GM19468 (cell line): ENCODE measurements around the gene GMDS.

Experiments
- ATAC-seq: cut with Tn5 transposase; IDR thresholded peaks from one replicate; pipeline ENCODE4 v1.9.1; 2021; ENCODE audit warnings: mild to moderate bottlenecking, moderate library complexity, moderate number of reproducible peaks; ENCODE audit not compliant: unreplicated experiment; ENCODE audit errors: extremely low read depth

The GMDS gene

DNA sequence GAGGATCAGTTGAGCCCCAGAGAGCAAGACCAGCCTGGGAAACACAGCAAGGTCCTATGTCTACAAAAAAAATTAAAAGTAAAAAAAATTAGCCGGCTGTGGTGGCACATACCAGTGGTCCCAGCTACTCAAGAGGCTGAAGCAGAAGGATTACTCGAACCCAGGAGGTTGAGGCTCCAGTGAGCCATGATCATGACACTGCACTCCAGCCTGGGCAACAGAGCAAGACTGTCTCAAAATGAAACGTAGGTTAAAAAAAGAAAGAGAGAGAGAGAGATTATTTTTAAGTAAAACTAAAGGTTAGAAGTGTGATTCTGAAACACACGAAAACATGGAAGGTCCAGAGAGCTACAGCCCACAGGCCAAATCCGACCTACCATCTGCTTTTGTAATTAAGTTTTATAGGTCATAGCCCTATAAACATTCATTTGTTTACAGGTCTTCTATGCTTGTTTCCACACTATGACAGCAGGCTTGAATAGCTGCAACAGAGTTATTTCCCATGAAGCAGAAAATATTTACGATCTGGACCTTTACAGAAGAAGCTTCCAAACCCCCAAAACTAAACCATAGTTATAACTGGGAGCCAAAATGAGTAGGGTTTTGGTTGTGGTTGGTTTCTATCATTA lies 279.7 kb downstream of the GMDS start:
- ATAC-seq: no peak

DNA sequence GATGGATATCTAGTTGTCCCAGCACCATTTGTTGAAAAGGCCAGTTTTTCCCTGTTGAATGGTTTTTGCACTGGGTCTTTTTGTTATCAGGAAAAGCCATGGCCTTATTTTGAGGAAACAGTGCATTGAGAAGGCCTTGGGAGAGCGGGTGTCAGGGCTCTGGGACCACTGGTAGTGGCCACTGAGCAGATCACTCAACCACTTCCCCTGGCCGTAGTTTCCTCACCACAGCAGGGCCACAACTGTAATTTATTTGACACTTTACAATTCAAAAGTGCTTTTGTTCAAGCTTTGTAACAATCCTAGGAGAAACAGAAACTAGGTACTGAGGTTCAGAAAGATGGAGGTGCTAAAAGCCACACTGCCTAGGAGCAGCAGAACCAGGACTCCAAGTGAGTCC lies 281.8 kb downstream of the GMDS start:
- ATAC-seq: no peak

DNA sequence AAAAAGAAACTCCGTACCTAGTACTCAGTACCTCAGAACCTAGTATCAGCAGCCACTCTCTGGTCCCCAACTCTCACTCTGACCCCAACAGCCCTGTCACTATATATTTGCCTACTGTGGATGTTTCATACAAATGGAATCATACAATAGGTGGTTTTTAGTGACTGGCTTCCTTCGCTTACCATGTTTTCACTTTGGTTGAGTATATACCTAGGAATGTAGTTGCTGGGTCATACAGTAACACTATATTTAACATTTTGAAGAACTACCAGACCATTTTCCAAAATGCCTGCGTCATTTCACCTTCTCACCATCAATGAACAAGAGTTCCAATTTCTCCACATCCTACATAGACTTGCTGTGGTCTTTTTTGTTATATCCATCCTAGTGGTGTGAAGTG lies 283.2 kb downstream of the GMDS start:
- no peak for ATAC-seq

DNA sequence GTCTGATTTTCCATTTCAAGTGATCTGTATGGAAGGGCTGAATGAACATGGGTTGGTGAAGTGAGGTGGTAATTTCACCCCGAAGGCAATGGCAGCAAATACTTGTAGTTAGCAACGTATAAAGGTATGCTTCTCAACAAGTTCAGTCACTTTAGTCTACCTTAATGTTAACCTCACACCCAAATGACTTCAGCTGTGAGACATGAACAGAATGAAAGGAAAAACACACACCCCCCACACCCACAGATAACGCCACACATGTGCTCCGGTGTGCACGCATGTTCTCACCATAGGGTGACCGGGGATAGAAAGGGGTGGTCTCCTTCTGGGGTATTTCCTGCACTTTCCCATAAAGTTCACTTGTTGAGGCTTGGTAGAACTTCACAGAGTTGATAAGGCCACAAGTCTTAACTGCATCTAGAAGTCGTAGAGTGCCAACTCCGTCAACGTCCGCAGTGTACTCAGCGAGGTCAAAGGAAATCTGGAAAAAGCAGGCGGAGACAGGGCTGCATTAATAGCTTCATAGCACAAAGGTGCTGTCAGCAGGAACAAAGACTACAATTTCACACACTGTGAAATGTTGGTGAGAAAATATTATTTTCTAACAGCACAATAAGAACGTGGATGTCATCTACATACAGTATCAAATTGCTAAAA lies 284.8 kb downstream of the GMDS start:
- ATAC-seq: no peak

DNA sequence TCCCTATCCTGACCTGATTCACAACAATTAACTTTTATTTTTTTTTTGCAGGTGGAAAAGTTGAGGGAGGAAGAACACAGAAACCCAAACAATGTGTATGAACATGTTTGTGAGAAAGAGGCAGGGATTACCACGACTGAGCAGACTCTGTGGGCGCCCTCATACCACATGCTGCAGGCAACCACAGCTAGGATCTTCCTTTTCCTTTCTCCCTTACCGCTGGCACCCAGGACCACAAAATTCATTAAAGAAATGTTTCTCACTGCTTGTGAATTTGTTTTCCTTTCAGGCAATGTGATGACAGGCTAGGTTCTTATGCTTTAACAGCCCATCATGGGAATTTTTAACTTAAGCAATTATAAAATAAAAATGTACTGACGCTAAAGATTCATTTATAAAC lies 287.1 kb downstream of the GMDS start:
- ATAC-seq: no peak

DNA sequence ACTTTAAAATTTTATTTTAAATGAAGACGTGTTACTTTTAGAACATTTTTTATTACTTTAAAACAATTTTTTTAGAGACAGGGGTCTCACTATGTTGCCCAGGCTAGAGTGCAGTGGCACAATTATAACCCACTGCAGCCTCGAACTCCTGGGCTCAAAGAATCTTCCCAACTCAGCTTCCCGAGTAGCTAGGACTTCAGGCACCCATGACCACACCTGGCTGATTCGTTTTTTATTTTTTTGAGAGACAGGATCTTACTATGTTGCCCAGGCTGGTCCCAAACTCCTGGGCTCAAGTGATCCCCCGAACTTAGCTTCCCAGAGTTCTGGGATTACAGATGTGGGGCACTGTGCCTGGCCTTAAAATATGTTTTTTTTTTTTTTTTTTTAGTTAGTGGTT lies 287.7 kb downstream of the GMDS start:
- ATAC-seq: no peak

DNA sequence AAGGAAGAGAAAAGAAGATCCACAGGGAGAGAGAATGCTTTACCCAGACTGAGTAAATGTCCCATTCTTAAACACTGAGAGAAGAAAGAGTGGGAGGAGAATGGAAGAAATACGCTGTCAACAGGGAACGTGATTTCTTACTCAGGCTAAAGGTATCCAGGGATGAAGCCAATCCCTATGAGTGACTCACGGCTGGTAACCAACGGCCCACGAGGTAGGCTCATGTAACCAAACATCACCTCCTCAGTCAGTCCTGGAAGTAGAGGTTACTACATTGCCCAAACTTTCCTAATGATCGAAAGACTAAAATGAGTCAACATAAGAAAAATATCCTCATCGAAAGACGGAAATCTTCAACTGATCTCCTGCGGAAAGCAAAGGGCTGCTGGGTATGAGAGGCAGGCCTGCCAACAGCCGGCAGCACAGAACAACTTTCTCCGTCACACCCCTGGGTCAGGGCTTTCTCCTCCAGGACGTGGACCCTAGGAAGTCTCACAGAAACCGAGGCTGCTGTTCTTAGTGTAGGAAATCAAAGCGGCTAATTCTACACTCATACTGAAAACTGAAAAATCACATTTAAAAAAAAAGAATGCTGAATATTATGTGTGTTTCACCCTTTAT lies 292.6 kb downstream of the GMDS start:
- no peak for ATAC-seq

DNA sequence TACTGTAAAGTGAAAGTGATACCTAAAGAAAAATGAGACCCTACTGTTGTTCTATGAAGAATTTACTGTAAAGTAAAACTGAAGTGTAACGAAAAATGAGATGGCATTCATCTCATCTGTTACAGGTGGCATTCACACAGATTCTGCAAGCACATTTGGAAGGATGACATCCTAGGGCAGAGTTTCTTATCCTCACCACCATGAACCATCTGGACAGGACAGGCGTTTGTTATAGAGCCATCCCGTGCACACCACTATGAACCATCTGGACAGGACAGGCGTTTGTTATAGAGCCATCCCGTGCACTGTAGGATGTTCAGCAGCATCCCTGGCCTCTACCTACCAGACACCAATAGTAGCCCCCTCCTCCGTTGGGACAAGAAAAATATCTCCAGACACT lies 294.8 kb downstream of the GMDS start:
- no peak for ATAC-seq

DNA sequence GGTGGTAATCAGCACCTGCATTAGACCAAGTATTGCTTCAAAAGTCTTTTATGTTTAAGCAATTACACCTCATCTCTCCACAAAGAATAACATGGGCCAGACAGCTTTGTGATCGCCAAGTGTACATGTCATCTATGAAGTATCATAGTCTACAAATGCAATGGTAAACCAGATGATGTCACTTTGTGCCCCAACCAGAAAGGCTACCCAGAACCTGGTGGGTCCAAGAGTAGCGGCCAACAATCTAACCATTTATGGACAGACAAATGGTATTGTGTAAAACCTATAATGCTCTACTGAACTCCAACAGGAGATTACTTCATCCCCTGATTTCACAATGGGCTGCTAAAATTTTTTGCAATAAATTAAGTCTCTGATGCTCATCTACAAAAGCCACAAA lies 295.9 kb downstream of the GMDS start:
- no peak for ATAC-seq

DNA sequence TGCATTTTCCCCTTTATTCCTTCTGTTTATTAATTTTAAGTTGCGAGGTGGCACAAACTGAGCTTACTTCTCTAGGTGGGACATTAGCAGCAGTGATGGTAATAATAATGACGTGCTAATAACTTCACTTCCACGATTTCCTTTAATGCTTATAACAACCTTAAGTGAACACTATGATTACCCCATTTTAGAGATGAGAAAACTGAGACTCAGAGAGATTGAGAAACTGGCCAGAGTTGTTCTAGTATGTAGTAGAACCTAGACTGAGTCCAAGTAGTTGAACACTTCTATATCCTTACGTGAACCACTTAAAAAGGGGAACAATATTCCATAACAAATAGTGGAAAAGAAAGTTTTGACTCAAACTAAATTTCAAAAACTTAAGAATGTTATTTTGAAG lies 297.5 kb downstream of the GMDS start:
- no peak for ATAC-seq

DNA sequence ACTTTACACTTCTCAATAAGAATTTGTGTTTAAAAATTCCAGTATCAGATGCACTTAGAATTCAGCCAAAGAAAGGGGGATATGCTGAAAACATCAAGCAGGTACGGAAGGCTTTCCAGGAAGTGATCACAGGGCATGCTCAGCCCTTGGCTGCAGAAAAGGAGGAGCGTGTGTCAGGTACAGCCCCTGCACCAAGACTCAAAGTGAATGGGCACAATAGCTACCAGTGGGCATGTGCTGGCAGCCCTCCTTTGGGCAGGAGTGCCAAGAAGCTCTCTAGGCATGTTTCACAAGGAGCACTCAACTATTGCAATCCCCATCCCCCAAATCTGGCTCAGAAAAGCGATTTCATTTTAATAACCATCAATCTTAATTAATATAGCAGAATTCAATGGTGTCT lies 298.8 kb downstream of the GMDS start:
- no peak for ATAC-seq

DNA sequence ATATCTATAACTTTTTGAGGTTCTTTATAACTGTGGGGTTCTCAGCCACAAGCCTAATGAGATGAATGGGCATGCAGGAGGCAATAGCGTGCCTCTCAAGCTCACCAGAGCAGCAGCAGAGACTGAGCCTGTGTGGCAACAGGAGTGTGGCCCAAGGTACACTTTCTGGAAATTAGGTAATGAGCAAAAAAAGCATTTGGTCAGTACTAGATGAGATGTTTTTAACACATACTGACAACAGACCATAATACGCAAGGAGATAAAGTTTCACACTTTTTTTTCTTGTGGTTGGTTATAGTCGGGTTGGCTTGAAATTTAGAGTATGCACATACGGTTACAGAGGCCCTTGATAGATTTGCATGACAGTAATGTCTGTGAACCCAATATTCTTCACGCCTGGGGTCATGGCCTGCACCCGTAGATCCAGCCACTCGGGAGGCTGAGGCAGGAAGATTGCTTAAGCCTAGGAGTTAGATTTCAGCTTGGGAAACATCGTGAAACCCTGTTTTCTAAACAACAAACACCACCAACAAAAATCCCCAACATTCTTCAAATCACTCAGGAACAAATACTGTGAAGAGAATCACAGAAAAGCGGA lies 300.1 kb downstream of the GMDS start:
- no peak for ATAC-seq

DNA sequence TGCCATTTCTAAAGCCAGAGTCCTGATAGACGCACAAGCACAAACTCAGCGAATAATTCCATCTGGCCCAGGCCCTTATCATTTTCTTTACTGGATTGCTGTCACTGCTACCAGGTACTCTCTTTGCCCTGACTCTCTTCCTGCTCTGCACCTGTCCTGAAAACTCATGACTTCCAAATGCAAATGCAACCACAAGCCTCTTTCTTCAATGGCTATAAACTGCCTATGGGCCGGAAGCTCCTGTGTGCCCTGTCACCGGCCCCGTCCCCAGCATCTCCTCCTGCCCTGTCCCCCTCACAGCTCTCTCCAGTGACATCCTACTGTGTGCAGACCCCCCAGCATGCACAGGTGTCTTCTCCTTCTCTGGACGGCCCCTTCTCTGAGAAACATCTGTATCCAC lies 302.6 kb downstream of the GMDS start:
- ATAC-seq: no peak

DNA sequence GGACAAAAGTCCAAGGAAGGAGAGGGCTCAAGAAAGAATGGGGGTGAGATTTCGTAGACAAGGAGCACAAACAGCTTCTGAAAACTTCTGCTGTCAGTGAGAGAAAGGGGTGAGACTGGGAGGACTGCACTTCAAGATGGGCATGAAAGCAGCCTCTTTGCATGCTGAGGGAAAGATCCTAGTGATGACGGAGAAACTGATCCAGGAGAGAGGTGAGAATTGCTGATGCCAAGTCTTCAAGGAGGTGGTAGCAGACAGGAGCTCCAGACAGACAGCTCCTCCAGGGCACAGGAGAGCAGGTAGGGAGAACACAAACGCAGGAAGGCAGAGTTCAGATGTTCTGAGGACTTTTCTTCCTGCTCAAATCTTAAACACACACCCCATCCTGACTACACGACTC lies 303.9 kb downstream of the GMDS start:
- ATAC-seq: no peak

DNA sequence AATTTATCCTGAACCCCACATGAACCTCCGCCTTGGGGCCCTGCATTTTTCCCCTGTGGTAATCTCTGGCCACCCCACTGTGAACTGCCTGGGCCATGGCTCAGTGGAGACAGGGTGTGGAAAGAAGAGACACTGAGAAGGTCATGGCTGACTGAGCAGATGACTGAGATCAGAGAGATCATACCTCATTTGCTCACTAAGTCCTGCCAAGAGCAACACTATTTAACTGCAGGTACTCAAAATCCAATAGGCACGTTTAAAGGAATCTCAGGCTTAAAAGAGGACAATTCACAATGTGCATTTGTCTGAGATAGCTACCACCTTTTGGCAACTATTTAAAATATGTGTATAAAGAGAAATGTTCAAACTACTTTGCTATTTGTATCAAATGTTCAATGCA lies 305.0 kb downstream of the GMDS start:
- ATAC-seq: no peak

DNA sequence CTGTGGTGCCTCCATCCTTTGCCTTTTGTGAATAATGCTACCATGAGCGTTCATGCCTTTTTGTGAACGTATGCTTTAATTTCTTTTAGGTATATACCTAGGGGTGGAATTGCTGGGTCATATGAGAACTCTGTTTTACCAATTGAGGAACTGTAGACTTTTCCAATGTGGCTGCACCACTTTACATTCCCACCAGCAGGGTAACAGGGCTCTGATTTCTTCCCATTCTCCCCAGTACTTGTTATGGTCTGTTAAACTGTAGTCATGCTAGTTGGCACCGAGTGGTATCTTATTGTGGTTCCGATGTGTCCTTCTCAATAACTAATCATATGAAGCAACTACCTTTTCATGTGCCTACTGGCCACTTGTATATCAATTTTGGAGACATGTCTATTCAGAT lies 312.1 kb downstream of the GMDS start:
- no peak for ATAC-seq

DNA sequence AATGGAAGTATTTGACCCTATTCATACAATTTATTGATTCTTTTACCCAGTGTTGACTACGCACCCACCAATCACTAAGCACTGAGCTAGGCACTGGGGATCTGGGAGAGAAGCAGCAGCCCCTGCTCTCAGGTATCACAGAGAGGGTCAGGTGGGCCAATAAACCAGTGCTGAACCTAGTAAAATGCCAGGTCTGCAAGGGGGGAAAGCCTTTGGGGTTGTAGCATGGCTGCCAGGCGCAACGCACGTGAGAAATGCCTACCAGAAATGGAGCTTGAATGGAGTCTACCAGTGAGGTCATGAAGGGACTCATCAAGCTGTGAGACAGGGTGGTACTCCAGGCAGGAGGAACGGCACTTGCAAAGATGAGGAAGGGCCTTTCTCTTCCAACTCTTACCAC lies 313.6 kb downstream of the GMDS start:
- ATAC-seq: no peak

DNA sequence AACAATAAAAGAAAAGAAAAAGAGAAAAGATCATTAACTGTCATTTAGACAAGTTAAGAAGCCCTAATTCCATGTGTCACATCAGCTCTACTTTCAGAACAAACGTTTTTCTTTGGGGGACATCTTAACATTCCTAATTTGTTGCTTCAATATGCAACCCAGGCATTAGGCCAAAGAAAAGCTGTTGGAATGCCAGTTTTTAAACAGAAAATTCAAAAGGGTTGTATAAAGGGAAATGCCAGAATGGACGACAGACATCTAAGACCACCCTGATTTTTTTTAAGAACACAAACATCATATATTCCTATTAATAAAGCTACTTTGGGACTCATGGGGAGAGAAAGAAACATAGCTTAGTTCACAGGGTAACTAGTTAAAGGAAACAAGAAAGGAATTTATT lies 315.0 kb downstream of the GMDS start:
- no peak for ATAC-seq

DNA sequence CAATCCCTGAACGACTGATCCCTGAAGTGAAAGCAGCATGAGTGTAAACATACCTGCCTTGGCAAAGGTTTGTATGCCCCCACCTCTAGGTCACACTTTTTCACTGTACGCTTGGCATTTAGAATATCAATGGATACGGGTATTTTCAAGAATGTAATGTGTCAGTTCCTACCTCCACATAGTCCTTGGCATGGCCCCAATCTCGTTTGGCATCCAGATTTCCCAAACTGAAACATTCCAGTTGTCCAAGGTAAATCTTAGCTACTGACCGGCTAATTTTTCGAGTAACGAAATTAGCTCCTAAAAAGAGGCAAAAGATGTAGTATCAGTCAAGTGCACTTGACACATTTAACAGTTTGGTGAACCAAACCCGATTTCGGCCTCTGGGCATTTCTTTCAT lies 315.5 kb downstream of the GMDS start:
- ATAC-seq: no peak

DNA sequence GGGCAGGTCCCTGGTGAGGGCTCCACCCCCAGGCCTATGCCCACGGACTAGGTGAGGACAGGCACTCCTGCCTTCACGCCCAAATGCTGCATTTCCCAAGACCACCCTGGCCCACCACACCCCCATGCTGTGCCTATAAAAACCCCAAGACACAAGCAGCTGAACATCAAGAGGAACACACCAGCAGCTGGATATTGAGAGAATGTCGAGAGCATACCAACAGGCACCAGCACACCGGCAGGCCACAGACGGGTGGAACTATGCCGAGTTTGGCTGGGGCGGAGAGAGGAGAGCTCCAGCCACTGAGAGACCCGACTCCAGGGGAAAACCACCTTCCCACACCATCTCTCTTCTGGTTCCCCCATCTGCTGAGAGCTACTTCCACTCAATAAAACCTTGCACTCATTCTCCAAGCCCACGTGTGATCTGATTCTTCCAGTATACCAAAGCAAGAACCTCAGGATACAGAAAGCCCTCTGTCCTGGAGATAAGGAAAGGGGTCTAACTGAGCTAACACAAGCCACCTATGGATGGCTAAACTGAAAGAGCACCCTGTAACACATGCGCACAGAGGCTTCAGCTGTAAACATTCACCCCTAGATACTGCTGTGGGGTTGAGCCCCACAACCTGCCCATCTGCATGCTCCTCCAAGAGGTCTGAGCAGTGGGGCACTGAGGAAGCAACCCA lies 319.5 kb downstream of the GMDS start:
- ATAC-seq: no peak

DNA sequence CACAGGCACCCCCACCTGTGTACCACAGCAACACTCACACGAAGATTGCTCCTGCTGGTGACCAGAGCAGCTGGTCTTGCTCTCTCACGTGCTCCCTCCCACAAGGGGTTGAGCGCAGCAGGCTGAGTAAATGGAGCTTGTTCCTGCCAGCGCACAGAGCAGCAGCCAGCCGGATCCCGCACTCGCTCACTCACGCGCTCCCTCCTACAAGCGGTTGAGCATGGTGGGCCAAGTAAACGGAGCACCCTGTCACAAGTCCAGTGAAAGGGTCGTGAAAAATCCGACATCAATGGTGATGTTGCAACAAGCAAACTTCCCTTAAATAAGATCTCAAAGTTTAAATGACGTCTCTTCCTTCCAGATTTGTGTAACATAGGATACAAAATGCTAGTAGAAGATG lies 322.0 kb downstream of the GMDS start:
- ATAC-seq: no peak
